Muscle of back (tissue), 11 donors: ENCODE data around the gene AKAP13. TPM values are rescaled to one million over a fixed set of nuclear protein-coding genes. Genes with fewer than 3 reads are reported as not detected.
A peak's percentile ranks its signal among the peaks of the same experiment; 100 is the strongest.
"Not testable (repeated sequence)": the region's sequence is repeated elsewhere in the genome, so short reads cannot be mapped to it uniquely, and the experiment has no call there.

Experiments
- DNase-seq, 3 donors: peaks; one replicate each; pipeline versions ENCODE4 v3.0.0 to v3.0.0-alpha.2; 2013
- polyA plus RNA-seq, 10 donors: library from polyadenylated mRNA; unstranded; fragments of 120-200 nt; gene quantifications; one replicate each; pipeline ENCODE4 v1.2.1, GENCODE V29; 2013; ENCODE audit not compliant: insufficient read length in 10 of 10

The AKAP13 gene
- polyA plus RNA-seq, 10 donors, result 58.9 to 89.6 (median 65.7) TPM

- no peak for DNase-seq
Measured at GRCh38 chr15:85780225-85780985, 400.0 kb downstream of the AKAP13 start.

GRCh38 chr15:85781099-85781498, 400.7 kb downstream of the AKAP13 start:
- DNase-seq, result no peak

DNA sequence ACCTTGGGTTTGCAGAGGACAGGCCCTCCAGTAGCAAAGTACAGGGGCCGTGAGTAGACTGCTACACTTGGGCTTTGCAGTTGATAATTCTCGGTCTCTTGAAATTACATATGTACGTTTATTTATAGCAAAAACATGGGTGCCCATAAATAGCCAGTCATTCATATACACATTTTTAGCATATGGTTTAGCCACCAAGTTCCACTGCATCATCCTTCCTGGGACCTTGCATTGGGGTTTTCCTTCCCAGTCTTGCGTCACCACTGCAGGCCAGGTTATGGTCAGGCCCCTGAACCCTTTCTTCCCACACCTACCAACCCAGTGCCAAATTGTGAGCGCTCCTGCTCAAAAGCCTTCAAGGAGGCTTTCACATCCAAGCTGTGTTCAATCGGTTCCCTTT, 401.7 kb downstream of the AKAP13 start:
- no peak for DNase-seq

- no peak for DNase-seq
Measured at GRCh38 chr15:85785887-85786780, 405.7 kb downstream of the AKAP13 start.

DNA sequence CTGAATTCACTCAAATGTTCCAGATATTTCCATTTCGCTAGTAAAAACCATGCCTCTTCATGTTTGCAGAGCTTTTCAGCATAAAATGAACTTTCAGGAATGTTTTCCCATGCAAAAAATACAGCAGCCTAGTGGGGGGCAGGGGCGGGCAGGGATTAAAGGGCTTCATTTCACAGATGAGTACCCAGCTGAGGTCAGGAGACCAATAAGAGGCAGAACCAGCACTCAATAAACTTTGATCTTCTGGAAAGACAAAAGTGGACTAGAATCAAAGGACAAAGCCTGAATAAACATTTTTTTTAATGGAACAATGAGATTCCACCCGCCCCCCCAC, 406.3 kb downstream of the AKAP13 start:
- DNase-seq, result no peak

- DNase-seq, result no peak
Measured at GRCh38 chr15:85788771-85789495, 408.5 kb downstream of the AKAP13 start.

DNA sequence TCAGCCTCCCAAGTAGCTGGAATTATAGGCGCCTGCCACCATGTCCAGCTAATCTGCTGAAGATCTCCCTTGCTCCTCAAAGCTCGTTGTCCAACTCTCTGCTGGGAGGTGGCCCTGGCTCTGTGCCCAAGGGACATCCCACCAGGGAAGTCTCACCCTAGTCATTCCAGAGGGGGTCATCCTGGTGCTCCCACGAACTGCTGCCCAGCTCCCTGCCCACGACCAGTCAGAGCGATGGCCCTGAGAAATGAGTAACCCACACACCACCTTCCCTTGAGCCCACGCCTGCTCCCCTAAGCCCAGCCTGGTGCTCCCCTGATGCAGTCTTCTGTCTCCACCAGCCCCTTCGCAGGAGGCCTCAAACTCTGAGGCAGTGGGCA, 409.1 kb downstream of the AKAP13 start:
- no peak for DNase-seq

- no peak for DNase-seq
Measured at GRCh38 chr15:85792102-85792731, 411.8 kb downstream of the AKAP13 start.

- DNase-seq, result no peak
Measured at GRCh38 chr15:85792912-85793590, 412.6 kb downstream of the AKAP13 start.

- DNase-seq, result peak in 2 of 3 donors; percentile 41 to 76
Measured at GRCh38 chr15:85793641-85794597, 413.5 kb downstream of the AKAP13 start.

DNA sequence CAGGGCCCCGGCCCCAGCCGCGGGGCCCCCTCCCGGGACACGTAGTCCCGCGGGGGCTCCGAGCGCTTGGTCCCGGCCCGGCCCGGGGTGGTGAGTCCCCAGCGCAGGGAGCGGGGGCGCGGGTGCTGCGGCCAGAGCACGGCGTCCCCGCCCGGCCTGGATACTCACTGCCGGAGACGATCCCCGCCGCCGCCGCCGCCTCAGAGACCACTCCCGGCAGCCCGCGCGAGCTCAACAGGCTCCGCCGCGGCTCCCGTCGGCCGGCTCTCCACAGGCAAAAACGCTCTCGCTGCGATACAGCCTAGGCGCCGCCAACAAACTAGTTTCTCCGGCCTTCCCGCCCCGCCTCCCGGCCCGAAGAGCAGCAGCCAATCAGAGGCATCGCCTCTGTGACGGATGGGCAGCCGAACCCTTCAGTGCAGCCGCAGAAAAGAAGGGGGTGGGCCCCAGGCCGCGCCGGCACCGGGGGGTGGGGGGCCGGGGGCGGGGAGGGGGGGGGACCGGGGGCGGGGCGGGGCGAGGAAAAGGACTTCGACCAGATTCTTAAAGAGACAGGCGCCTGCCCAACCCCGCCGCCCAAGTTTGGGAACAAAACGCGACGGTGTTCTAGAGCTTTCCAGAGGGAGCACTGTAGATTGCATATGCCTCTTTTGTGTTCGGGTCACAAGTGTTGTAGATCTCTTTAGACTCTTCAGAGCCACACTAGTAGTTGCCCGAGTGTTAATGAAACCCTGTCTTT, 414.4 kb downstream of the AKAP13 start, which contains the start of gene KLHL25:
Gene KLHL25 (minus strand): TSS at position 328 of the 739 bp plus-strand sequence. CDS start 25,115 bp downstream, outside the sequence.
- peak; percentile 95 to 98 (median 96) for DNase-seq

DNA sequence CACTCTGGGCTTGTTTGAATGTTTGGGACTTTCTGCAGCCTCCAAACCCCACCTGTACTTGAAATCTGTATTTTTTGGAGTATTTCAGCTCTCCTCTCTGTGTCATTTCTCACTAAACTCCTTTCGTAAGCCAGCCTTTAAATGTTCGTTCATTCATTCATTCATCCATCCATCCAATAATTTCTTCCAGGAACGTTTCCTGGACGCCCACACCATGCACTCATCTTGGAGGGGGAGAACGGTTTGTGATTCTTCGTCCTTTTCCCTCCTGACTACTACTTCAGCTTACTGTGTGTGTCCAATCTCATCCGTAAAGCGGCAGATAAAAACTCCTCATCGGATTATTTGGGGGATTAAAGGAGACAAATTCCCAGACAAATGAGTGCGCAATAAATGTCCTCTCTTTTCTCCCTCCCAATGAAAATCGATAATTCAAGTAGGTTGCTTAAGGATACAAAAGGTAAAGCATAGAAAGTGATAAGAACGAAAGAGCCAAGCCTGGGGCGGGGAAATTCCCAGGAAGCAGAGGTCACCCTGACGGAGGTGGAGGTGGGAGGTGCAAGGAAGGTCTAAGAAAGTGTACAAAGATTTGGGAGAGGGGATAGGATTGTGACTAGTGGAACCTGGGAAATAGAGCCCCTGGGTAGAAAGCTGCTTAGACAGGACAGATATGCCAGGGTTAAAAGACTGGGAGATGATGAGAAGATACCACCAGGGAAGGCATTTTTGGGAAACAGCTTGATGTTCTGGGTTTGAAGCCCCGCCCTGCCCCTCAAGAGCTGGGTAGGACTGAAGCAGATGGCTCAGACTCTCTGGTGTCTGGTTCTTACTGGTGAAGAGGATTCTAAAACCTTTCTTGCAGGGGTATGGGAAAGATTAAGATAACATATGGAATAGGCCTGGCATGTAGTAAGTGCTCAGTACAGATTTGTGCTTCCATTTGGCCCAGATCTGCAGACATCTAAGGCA, 415.2 kb downstream of the AKAP13 start:
- no peak for DNase-seq

DNA sequence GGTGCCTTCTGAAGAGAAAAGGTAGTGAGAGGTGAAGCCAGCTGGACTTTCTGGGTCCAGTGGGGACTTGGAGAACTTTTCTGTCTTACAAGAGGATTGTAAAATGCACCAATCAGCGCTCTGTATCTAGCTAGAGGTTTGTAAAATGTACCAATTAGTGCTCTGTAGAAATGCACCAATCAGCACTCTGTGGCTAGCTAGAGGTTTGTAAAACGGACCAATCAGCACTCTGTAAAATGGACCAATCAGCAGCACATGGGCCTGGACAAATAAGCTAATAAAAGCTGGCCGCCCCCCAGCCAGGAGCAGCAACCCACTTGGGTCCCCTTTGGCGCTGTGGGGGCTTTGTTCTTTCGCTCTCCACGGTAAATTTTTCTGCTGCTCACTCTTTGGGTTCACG, 416.0 kb downstream of the AKAP13 start:
- not testable (repeated sequence) for DNase-seq
